GM12878 (cell line): ENCODE measurements around the gene DGKB. TPM values are rescaled to one million over a fixed set of nuclear protein-coding genes. Genes with fewer than 3 reads are reported as not detected.

Source experiments
- BACH1 ChIP-seq: fragments of 450-650 bp; IDR thresholded peaks from 2 replicates; pipeline ENCODE4 v1.6.1; 2017; ENCODE audit warnings: mild to moderate bottlenecking, borderline replicate concordance
- CEBPB ChIP-seq, 2 experiments: fragments of 150-350 bp in 1 of 2; IDR thresholded peaks; 2 replicates each; pipeline ENCODE4 v1.6.1; 2012 to 2014; ENCODE audit warnings: low read depth in 2 of 2, low read length in 2 of 2, borderline replicate concordance in 1 of 2, inconsistent platforms in 1 of 2
- E2F8 ChIP-seq: fragments of 450-650 bp; IDR thresholded peaks from 2 replicates; pipeline ENCODE4 v1.6.1; 2018; ENCODE audit warnings: mild to moderate bottlenecking, low read depth, moderate library complexity; ENCODE audit not compliant: partially characterized antibody
- PRDM15 ChIP-seq: fragments of 450-650 bp; formaldehyde crosslinking; IDR thresholded peaks from 2 replicates; pipeline ENCODE4 v1.4.0; 2020; ENCODE audit warnings: mild to moderate bottlenecking, moderate library complexity
- ZNF592 ChIP-seq: fragments of 450-650 bp; IDR thresholded peaks from 2 replicates; pipeline ENCODE4 v1.6.1; 2017; ENCODE audit warnings: mild to moderate bottlenecking, moderate library complexity
- polyA plus RNA-seq, 11 experiments: library from polyadenylated mRNA; depleted of rRNA in 4 of 11; unstranded in 6 of 11; stranded (reverse) in 5 of 11; fragments of >200 nt; fragmentation: Nextera tagmentation in 4 of 11; fragmentation: Illumina TruSeq in 1 of 11; extraction: Ambion mirVana in 4 of 11; extraction: Trizol in 1 of 11; gene quantifications; 1 replicate in 1 of 11; 2 replicates in 10 of 11; pipeline versions ENCODE4 v1.2.1 to v1.2.3, GENCODE V29; 2011 to 2016; ENCODE audit warnings: inconsistent platforms in 2 of 11, missing spikeins in 2 of 11, low read depth in 1 of 11
- total RNA-seq, 4 experiments: library from RNA; depleted of rRNA in 3 of 4; stranded (reverse); fragments of >200 nt in 3 of 4; fragmentation: Illumina TruSeq in 1 of 4; extraction: Trizol in 1 of 4; gene quantifications; 2 replicates each; pipeline versions ENCODE4 v1.2.1 to v1.2.3, GENCODE V29; 2013 to 2021

DGKB gene
- total and polyA plus RNA-seq, 10 of the 15 experiments (the other 5 are each of a cell fraction or from before 2014, with no cell fraction given): 0.02 to 0.10 (median 0.04) TPM; not detected in 6

GRCh38 chr7:14148974-14149373 lies 753.6 kb downstream of the DGKB start (continued):
- no peak for TF ChIP-seq ZNF592
- no peak for TF ChIP-seq CEBPB (IDR thresholded peaks at IDR 0.05; ENCODE audit: borderline replicate concordance in 1 of 2, low read depth in 2 of 2, low read length in 2 of 2)
- no peak for TF ChIP-seq PRDM15 (CRISPR knock-in tag)
- no peak for TF ChIP-seq BACH1
- TF ChIP-seq E2F8: no peak
